Measurements from ENCODE around the gene SEMA5A.

Gene SEMA5A

GRCh38 chr5:9538504-9538903, 7.4 kb downstream of the SEMA5A start:
- TF ChIP-seq ZNF274 (IDR thresholded peaks at IDR 0.05; ENCODE audit: low read depth, low read length) (no peak), SUZ12 (IDR thresholded peaks at IDR 0.05; ENCODE audit: extremely low read depth, insufficient read depth, insufficient read length) (no peak), YY1 (IDR thresholded peaks at IDR 0.05; ENCODE audit: insufficient read depth, insufficient read length) (no peak)
- H3K9me3 ChIP-seq (ENCODE audit: insufficient read depth, low read length), result no peaks in the 10 kb centered on the region
- DNase-seq (ENCODE audit: low read depth, low spot score), result no peak
- no peak overlapping the region for H3K9ac ChIP-seq (ENCODE audit: insufficient read length, low read depth)
- H3K4me3 ChIP-seq (ENCODE audit: insufficient read length, low read depth), result no peak overlapping the region
- H3K36me3 ChIP-seq (ENCODE audit: insufficient read depth, insufficient read length, low read length), result no peaks in the 10 kb centered on the region
- H3K4me1 ChIP-seq (ENCODE audit: insufficient read depth, insufficient read length), result no peaks in the 10 kb centered on the region
- no peaks in the 10 kb centered on the region for H3K27me3 ChIP-seq (ENCODE audit: insufficient read depth, insufficient read length)

- DNase-seq (ENCODE audit: low read depth, low spot score), result no peak
- no peaks in the 10 kb centered on the region for H3K36me3 ChIP-seq (ENCODE audit: insufficient read depth, insufficient read length, low read length)
- no peaks in the 10 kb centered on the region for H3K9me3 ChIP-seq (ENCODE audit: insufficient read depth, low read length)
- H3K9ac ChIP-seq (ENCODE audit: insufficient read length, low read depth), result no peak overlapping the region
- no peaks in the 10 kb centered on the region for H3K27me3 ChIP-seq (ENCODE audit: insufficient read depth, insufficient read length)
- no peak overlapping the region for H3K4me3 ChIP-seq (ENCODE audit: insufficient read length, low read depth)
- H3K4me1 ChIP-seq (ENCODE audit: insufficient read depth, insufficient read length), result no peaks in the 10 kb centered on the region
- no peak for TF ChIP-seq YY1 (IDR thresholded peaks at IDR 0.05; ENCODE audit: insufficient read depth, insufficient read length)
These were observed 8.4 kb downstream of the SEMA5A start for GRCh38 chr5:9537223-9538141.

DNA sequence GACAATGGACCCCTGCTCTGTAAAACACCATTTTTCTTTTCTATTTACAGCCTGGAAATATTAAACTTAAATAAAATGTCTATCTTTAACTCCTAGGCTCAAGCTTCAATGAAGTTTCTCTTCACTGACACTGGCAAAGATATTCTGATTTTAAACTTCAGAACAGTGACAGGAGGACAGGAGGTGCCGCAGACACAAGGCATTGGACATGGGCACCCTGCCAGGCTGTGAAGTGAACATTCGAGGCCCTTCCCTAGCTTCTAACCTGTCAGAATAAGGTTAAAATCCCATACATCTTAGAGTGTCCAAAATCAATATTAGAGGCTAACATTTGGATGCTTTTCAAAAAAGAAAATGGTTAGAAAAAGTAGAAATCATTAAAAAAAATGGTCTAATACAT, 9.2 kb downstream of the SEMA5A start:
- Histone ChIP-seq H3K36me3 (ENCODE audit: insufficient read depth, insufficient read length, low read length) (no peaks in the 10 kb centered on the region), H3K9ac (ENCODE audit: insufficient read length, low read depth) (no peak overlapping the region), H3K4me3 (ENCODE audit: insufficient read length, low read depth) (no peak overlapping the region), H3K27me3 (ENCODE audit: insufficient read depth, insufficient read length) (no peaks in the 10 kb centered on the region), H3K4me1 (ENCODE audit: insufficient read depth, insufficient read length) (no peaks in the 10 kb centered on the region), H3K9me3 (ENCODE audit: insufficient read depth, low read length) (no peaks in the 10 kb centered on the region)
- no peak for DNase-seq (ENCODE audit: low read depth, low spot score)
- TF ChIP-seq YY1 (IDR thresholded peaks at IDR 0.05; ENCODE audit: insufficient read depth, insufficient read length) (no peak), SUZ12 (IDR thresholded peaks at IDR 0.05; ENCODE audit: extremely low read depth, insufficient read depth, insufficient read length) (no peak), ZNF274 (IDR thresholded peaks at IDR 0.05; ENCODE audit: low read depth, low read length) (no peak)

DNA sequence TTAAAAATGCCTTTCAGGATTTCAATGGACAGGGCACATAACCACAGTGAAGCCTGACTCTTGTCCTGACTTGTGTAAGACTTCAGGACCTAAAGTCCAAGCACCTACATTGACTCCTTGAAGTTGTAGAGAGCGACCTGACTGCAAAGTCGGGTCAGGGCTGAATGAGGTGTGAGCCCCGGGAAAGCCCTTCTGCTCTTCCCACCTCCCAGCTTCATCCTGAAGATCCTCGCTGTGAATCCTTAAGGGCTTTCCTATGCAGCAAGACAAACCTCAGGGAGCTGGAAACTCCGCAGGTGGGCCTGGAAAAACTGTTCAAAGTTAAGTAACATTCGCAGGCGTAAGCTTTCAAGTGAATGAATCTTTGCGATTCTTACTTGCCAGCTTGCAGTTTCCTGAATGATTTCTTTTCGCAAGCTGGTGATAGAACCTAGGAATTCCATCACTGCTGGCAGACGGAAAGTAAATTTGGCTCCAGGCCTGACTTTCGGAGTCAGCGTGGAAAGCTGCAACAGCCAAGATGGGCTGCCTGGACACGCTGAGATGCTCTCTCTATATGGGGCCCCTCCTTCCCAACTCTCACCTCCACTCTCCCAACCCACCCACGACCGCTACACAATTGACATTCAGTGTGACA, 10.9 kb downstream of the SEMA5A start:
- Histone ChIP-seq H3K27me3 (ENCODE audit: insufficient read depth, insufficient read length) (no peaks in the 10 kb centered on the region), H3K9ac (ENCODE audit: insufficient read length, low read depth) (no peak overlapping the region), H3K9me3 (ENCODE audit: insufficient read depth, low read length) (no peaks in the 10 kb centered on the region), H3K4me1 (ENCODE audit: insufficient read depth, insufficient read length) (no peaks in the 10 kb centered on the region), H3K36me3 (ENCODE audit: insufficient read depth, insufficient read length, low read length) (no peaks in the 10 kb centered on the region), H3K4me3 (ENCODE audit: insufficient read length, low read depth) (no peak overlapping the region)
- DNase-seq (ENCODE audit: low read depth, low spot score), result no peak
- no peak for TF ChIP-seq SUZ12 (IDR thresholded peaks at IDR 0.05; ENCODE audit: extremely low read depth, insufficient read depth, insufficient read length)
- no peak for TF ChIP-seq YY1 (IDR thresholded peaks at IDR 0.05; ENCODE audit: insufficient read depth, insufficient read length)
- no peak for TF ChIP-seq ZNF274 (IDR thresholded peaks at IDR 0.05; ENCODE audit: low read depth, low read length)

DNA sequence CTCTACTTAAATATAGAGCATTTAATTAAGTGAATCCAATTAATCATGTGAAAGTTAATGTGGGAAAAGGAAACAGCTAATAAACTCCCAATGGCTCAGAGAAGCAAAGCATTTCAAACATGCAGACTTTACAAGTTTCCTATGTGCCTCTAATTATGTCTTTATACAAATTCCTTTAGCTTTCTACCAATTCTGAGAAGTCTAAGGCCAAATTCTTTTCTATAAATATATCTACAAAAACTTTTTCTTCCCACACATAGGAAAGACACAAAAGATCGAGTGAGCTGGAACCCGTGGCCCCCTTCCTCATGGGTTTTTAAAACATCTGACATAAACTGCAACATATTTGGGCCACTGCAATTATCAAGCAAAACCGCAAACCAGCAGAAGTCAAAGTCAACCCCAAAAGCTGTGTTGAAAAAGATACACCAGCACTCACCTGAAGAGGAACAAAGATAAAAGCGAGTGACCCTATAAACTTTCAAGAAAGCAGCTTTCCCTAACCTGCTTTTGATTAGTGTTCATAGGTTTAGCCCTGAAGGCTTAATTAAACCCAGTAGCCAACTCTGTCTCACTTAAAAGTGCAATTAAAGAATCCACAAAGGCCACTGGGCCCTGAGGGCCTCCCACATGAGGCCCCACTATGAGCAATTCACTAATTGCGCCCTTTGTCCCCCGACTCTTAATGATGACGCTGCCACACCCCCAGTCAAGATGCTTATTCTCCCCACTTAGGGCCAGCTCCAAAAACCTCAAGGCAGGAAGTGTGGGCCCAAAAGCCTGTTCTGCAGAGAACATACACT, 12.1 kb downstream of the SEMA5A start:
- Histone ChIP-seq H3K36me3 (ENCODE audit: insufficient read depth, insufficient read length, low read length) (no peaks in the 10 kb centered on the region), H3K9me3 (ENCODE audit: insufficient read depth, low read length) (no peaks in the 10 kb centered on the region), H3K27me3 (ENCODE audit: insufficient read depth, insufficient read length) (no peaks in the 10 kb centered on the region), H3K4me1 (ENCODE audit: insufficient read depth, insufficient read length) (no peaks in the 10 kb centered on the region), H3K9ac (ENCODE audit: insufficient read length, low read depth) (no peak overlapping the region), H3K4me3 (ENCODE audit: insufficient read length, low read depth) (no peak overlapping the region)
- TF ChIP-seq ZNF274 (IDR thresholded peaks at IDR 0.05; ENCODE audit: low read depth, low read length) (no peak), SUZ12 (IDR thresholded peaks at IDR 0.05; ENCODE audit: extremely low read depth, insufficient read depth, insufficient read length) (no peak), YY1 (IDR thresholded peaks at IDR 0.05; ENCODE audit: insufficient read depth, insufficient read length) (no peak)
- no peak for DNase-seq (ENCODE audit: low read depth, low spot score)

GRCh38 chr5:9533096-9533495, 12.8 kb downstream of the SEMA5A start:
- Histone ChIP-seq H3K9ac (ENCODE audit: insufficient read length, low read depth) (no peak overlapping the region), H3K9me3 (ENCODE audit: insufficient read depth, low read length) (no peaks in the 10 kb centered on the region), H3K4me3 (ENCODE audit: insufficient read length, low read depth) (no peak overlapping the region), H3K36me3 (ENCODE audit: insufficient read depth, insufficient read length, low read length) (no peaks in the 10 kb centered on the region), H3K4me1 (ENCODE audit: insufficient read depth, insufficient read length) (no peaks in the 10 kb centered on the region), H3K27me3 (ENCODE audit: insufficient read depth, insufficient read length) (no peaks in the 10 kb centered on the region)
- DNase-seq (ENCODE audit: low read depth, low spot score), result no peak
- TF ChIP-seq SUZ12 (IDR thresholded peaks at IDR 0.05; ENCODE audit: extremely low read depth, insufficient read depth, insufficient read length) (no peak), YY1 (IDR thresholded peaks at IDR 0.05; ENCODE audit: insufficient read depth, insufficient read length) (no peak), ZNF274 (IDR thresholded peaks at IDR 0.05; ENCODE audit: low read depth, low read length) (no peak)

DNA sequence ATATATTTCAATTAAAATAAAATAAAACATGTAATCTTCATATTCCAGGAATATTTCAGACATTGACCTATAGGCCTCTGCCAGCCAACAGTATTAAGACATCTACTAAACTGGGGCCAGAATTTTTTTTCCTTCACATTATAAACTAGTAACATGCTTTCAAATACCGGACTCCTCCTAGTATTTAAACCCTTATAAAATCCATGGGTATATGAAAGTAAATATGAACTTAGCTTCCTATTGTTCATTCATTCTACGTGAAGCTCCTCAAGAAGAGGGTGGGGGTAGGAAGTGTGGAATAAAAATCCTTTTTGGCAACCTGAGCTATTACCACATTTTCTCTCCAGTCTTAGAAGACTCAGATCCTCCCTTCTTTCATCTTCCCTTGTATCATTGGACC, 16.4 kb downstream of the SEMA5A start:
- Histone ChIP-seq H3K36me3 (ENCODE audit: insufficient read depth, insufficient read length, low read length) (no peaks in the 10 kb centered on the region), H3K9me3 (ENCODE audit: insufficient read depth, low read length) (no peaks in the 10 kb centered on the region), H3K27me3 (ENCODE audit: insufficient read depth, insufficient read length) (no peaks in the 10 kb centered on the region), H3K4me3 (ENCODE audit: insufficient read length, low read depth) (no peak overlapping the region), H3K9ac (ENCODE audit: insufficient read length, low read depth) (no peak overlapping the region), H3K4me1 (ENCODE audit: insufficient read depth, insufficient read length) (no peaks in the 10 kb centered on the region)
- TF ChIP-seq SUZ12 (IDR thresholded peaks at IDR 0.05; ENCODE audit: extremely low read depth, insufficient read depth, insufficient read length) (no peak), YY1 (IDR thresholded peaks at IDR 0.05; ENCODE audit: insufficient read depth, insufficient read length) (no peak)
- DNase-seq (ENCODE audit: low read depth, low spot score), result no peak

Measured in NT2/D1 (cell line).